Activated T-cell treated with anti-CD3 and anti-CD28 coated beads for 1 hour (primary cell): Measurements from ENCODE around the gene SLC10A6.

Source experiments
- DNase-seq: peaks from one replicate; pipeline ENCODE4 v3.0.0-alpha.2; 2020; ENCODE audit warnings: low read depth

SLC10A6 gene

GRCh38 chr4:86847571-86847970, 1.6 kb downstream of the SLC10A6 start:
- no peak for DNase-seq

- DNase-seq: no peak
Measured at GRCh38 chr4:86846921-86847320, 2.3 kb downstream of the SLC10A6 start.

DNA sequence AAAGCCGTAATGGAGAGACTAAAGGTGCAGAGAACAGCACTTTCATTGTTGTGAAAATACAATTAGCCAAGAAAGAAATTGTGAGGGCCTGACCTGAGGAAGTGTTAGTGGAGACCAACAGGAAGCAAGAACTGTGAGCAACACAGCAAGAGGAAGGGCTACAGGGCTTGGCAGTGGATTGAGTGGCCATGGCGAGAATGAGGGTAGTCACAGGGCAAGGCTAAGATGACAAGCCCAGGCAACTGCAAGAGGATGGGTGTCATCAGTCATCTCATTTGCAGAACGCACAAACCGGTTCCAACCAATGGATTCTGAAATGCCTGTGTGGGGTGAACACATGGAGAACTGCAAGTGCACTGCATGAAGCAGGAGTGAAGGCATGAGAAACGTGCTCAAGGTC, 3.6 kb downstream of the SLC10A6 start:
- DNase-seq: no peak

GRCh38 chr4:86841309-86841708, 7.9 kb downstream of the SLC10A6 start:
- DNase-seq: no peak

DNA sequence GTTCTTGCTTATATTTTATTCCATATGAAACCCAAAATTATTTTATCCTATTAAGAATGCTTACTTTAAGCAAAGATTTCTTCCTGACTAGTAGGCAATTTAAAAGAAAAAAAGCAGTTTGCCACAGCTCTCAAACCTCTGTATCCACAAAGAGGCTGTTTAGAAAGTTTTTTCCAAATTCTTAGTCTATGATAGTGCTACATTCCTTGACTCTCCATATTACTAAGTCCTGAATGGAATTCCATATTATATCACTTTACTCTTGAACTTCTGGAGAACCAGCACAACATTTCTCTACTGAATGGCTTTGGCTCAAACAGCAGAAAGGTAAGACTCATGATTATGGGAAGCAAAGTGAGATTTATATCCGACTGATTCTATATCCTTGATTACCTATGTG, 8.3 kb downstream of the SLC10A6 start:
- DNase-seq: no peak

GRCh38 chr4:86837691-86838503, 11.3 kb downstream of the SLC10A6 start:
- no peak for DNase-seq

DNA sequence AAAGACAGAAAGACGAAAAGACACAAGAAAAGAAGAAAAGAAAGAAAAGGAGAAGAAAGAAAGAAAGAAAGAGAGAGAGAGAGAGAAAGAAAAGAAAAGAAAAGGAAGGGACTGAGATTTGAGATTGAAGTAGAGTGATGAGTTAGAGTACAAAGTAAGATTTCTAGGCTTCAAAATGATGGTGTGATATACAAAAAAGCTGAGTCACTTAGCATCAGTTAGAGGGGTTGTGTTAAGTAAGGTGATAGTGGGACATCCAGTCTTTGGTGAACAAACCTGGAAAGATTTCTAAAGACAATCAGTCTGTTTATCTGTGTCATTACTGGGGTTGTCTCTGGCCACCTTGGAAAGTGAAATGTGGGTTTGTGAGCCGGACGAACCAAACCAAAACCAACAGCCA, 13.5 kb downstream of the SLC10A6 start:
- DNase-seq: no peak

DNA sequence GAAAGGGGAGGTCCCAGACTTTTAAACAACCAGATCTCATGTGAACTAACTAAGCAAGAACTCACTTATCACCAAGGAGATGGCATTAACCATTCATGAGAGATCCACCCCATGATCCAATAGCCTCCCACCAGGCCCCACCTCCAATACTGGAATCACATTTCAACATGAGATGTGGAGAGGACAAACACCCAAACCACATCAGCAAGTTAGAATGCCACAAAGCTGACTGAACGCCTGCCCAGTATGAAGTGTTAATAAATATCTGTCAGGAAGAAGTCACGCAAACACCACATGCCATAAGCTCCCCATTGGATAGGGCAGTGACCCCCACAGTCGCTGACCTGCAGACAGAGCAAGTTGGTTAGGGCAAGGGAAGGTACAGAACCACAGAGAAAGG, 14.3 kb downstream of the SLC10A6 start:
- DNase-seq: no peak

GRCh38 chr4:86833615-86834014, 15.6 kb downstream of the SLC10A6 start:
- no peak for DNase-seq

DNA sequence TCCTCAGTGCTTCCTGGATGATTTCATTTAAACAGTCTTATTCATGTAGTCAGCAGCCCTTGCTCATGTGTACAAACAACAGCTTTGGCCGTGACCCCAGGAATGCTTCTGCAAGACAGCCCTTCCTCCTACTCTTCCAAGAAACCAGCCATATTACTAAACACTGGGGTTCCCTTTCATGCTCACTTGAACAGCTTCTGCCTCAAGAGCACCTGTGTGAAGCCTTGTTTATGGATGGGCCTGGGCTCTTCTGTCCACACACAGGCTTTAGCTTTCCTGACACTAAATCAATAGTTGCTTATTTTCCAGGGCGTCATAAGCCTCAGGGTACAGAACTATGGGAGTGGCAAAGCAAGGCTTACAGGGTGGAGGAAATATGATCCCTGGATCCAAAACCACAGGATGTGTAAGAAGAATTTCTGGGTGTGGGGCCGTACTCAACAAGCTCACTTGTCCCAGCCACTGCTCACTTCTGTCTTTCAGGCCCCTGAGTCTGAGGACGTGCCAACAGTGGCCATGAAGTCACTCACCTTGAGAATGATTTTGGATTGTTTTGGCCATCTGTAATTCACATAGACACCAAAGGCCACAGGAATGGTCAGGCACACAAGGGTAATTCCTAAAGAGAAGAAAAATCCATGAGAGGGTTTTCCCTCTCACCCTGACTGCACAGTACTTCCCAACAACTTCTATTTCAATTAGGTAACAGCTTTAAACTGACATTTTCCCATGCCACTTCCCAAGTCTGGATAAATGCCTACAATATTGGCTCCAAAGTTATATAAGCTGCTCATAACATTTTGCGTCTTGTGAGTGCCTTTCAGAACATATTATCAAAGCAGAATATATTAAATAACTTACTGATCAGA, 17.7 kb downstream of the SLC10A6 start:
- DNase-seq: no peak

DNA sequence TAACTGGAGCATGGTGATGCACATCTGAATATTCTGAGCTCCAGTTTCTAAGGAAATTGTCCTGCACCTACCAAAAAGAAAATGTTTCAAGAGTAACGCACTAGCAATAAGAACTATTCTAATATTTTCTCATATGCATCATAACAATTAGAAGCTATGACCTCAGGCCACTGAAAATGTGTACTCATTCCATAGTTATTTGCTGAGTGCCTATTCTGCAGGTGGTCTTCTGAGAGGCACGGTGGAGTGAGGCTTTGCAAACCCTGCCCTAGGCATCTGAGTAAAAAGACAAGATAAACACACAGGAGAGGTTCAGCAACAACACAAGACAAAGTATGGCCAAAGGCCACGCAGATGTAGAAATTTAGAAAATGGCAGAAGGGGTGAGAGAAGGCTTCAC, 23.7 kb downstream of the SLC10A6 start:
- DNase-seq: no peak

GRCh38 chr4:86822136-86822535, 27.0 kb downstream of the SLC10A6 start:
- DNase-seq: no peak

DNA sequence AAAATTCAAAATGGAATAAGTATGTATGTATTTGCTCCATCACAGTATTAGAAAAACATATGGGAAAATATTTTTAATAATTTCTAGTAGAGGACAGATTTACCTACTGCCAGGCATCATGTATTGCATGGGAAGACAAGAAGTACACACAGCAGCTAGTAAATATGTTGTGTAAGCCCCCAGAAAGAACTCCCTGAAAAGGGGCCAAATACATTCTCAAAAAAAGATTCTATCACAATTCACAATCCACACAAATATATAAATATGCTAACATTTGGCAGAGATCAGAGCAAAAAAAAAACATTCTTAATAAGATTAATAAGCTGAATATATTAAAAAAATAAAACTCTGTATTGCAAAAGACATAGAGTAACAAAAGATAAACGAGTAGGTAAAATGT, 28.0 kb downstream of the SLC10A6 start:
- no peak for DNase-seq

GRCh38 chr4:86819561-86819960, 29.6 kb downstream of the SLC10A6 start:
- DNase-seq: no peak

DNA sequence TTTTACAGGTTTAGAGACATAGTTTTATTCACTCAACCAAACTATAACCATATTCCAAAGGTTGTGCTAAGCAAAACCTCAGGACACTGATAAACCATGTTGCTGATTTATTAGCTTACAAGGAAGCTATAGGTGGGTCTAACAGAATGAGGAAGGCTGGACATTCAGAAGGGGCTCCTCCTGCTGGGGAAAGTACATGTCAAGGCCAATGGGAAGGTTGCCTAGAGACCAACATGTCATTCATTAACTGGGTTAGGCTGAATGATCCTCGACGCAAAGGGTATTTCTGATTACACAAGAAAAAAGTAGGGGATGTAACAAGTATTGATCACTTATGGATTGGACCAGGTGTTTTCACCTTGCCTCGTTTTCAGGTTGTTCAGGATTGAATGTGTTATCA, 30.3 kb downstream of the SLC10A6 start:
- no peak for DNase-seq

- no peak for DNase-seq
Measured at GRCh38 chr4:86818211-86818610, 31.0 kb downstream of the SLC10A6 start.

GRCh38 chr4:86816501-86817273, 32.5 kb downstream of the SLC10A6 start:
- no peak for DNase-seq

- DNase-seq: no peak
Measured at GRCh38 chr4:86815653-86816052, 33.5 kb downstream of the SLC10A6 start.

- no peak for DNase-seq
Measured at GRCh38 chr4:86810847-86811246, 38.3 kb downstream of the SLC10A6 start.

GRCh38 chr4:86809809-86810208, 39.4 kb downstream of the SLC10A6 start:
- DNase-seq: no peak

- no peak for DNase-seq
Measured at GRCh38 chr4:86791126-86791525, 58.1 kb downstream of the SLC10A6 start.

- DNase-seq: no peak
Measured at GRCh38 chr4:86788826-86789225, 60.4 kb downstream of the SLC10A6 start.

GRCh38 chr4:86778175-86778574, 71.0 kb downstream of the SLC10A6 start:
- no peak for DNase-seq
